ENCODE measurements around the gene OPCML.

The OPCML gene

DNA sequence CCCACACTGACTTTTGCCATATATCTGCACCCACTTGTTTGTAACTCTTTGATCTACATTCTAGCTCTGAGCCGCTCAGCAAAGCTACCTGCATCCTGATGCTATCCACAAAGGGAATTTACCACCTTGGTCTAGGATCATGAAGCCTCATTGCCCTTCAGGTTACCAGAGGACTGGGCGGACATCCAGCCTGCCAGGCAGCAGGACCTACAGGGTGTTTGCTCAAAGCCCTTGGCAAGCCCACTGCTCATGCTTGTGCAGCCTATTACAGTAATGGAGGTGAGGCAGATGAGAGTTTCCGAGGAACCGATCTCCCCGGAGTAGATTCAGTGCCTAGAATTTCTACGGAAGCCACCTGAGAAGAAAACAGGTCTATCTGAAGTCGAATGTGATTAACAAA lies 417.2 kb downstream of the OPCML start:
- no peaks in the 10 kb centered on the region for H3K9me3 ChIP-seq (replicated peaks; ENCODE audit: insufficient read depth, low read length)
- H3K9me2 ChIP-seq (replicated peaks; ENCODE audit: insufficient read depth, low read length): no peaks in the 10 kb centered on the region
- no peak overlapping the region for H3K9ac ChIP-seq (ENCODE audit: low read length)
- H3K4me3 ChIP-seq (ENCODE audit: low read length): no peak overlapping the region
- no peak for DNase-seq
- H3K27ac ChIP-seq (ENCODE audit: low read length): no peak overlapping the region
- no peak overlapping the region for H2AFZ ChIP-seq (ENCODE audit: low read length)
- H3K4me2 ChIP-seq (ENCODE audit: low read depth, low read length): no peak overlapping the region
- H3F3A ChIP-seq (ENCODE audit: insufficient read depth, low read length): no peaks in the 10 kb centered on the region
- no peaks in the 10 kb centered on the region for H3K4me1 ChIP-seq (ENCODE audit: low read length)
- no peaks in the 10 kb centered on the region for H4K20me1 ChIP-seq (ENCODE audit: insufficient read depth, low read length)
- no peaks in the 10 kb centered on the region for H3K79me2 ChIP-seq (ENCODE audit: low read length)
- no peaks in the 10 kb centered on the region for H3K36me3 ChIP-seq (replicated peaks; ENCODE audit: insufficient read depth, low read length)
- no peaks in the 10 kb centered on the region for H3K27me3 ChIP-seq (replicated peaks; ENCODE audit: insufficient read depth, low read length)
- TF ChIP-seq EZH2phosphoT487 (IDR thresholded peaks at IDR 0.05; ENCODE audit: low read length) (no peak), EZH2 (optimal IDR thresholded peaks at IDR 0.05; ENCODE audit: low read depth, low read length) (no peak)
- TF ChIP-seq, protein P1, sequence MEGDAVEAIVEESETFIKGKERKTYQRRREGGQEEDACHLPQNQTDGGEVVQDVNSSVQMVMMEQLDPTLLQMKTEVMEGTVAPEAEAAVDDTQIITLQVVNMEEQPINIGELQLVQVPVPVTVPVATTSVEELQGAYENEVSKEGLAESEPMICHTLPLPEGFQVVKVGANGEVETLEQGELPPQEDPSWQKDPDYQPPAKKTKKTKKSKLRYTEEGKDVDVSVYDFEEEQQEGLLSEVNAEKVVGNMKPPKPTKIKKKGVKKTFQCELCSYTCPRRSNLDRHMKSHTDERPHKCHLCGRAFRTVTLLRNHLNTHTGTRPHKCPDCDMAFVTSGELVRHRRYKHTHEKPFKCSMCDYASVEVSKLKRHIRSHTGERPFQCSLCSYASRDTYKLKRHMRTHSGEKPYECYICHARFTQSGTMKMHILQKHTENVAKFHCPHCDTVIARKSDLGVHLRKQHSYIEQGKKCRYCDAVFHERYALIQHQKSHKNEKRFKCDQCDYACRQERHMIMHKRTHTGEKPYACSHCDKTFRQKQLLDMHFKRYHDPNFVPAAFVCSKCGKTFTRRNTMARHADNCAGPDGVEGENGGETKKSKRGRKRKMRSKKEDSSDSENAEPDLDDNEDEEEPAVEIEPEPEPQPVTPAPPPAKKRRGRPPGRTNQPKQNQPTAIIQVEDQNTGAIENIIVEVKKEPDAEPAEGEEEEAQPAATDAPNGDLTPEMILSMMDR (IDR thresholded peaks at IDR 0.05; ENCODE audit: low read length): no peak

DNA sequence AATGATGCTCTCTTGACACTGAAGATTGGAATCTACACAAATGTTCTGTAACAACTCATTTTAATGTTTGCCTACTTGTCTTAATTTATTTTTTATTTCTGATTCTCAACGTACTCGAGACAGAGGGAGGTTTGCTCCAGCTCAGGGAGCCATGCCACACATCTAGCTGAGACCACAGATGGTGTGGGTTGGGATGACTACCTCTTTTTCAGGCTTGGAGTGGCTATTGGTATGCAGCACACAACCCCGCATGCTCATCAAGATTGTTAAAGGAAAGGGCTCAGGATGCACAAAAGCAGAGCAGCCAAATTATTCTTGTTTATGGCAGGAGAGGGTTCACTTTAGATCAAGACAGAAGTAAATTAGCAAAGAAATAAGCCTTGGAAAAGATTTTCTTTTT lies 424.5 kb downstream of the OPCML start:
- H3K27me3 ChIP-seq (replicated peaks; ENCODE audit: insufficient read depth, low read length): no peaks in the 10 kb centered on the region
- no peaks in the 10 kb centered on the region for H4K20me1 ChIP-seq (ENCODE audit: insufficient read depth, low read length)
- no peaks in the 10 kb centered on the region for H3K9me2 ChIP-seq (replicated peaks; ENCODE audit: insufficient read depth, low read length)
- no peaks in the 10 kb centered on the region for H3K79me2 ChIP-seq (ENCODE audit: low read length)
- no peak overlapping the region for H2AFZ ChIP-seq (ENCODE audit: low read length)
- H3K9ac ChIP-seq (ENCODE audit: low read length): no peak overlapping the region
- no peaks in the 10 kb centered on the region for H3K4me1 ChIP-seq (ENCODE audit: low read length)
- H3K4me2 ChIP-seq (ENCODE audit: low read depth, low read length): no peak overlapping the region
- no peak for DNase-seq
- no peaks in the 10 kb centered on the region for H3K36me3 ChIP-seq (replicated peaks; ENCODE audit: insufficient read depth, low read length)
- H3K9me3 ChIP-seq (replicated peaks; ENCODE audit: insufficient read depth, low read length): no peaks in the 10 kb centered on the region
- H3F3A ChIP-seq (ENCODE audit: insufficient read depth, low read length): no peaks in the 10 kb centered on the region
- no peak overlapping the region for H3K4me3 ChIP-seq (ENCODE audit: low read length)
- no peak for TF ChIP-seq EZH2 (optimal IDR thresholded peaks at IDR 0.05; ENCODE audit: low read depth, low read length)
- TF ChIP-seq EZH2phosphoT487 (IDR thresholded peaks at IDR 0.05; ENCODE audit: low read length): no peak
- TF ChIP-seq, protein P1 (IDR thresholded peaks at IDR 0.05; ENCODE audit: low read length): no peak
- H3K27ac ChIP-seq (ENCODE audit: low read length): no peak overlapping the region

DNA sequence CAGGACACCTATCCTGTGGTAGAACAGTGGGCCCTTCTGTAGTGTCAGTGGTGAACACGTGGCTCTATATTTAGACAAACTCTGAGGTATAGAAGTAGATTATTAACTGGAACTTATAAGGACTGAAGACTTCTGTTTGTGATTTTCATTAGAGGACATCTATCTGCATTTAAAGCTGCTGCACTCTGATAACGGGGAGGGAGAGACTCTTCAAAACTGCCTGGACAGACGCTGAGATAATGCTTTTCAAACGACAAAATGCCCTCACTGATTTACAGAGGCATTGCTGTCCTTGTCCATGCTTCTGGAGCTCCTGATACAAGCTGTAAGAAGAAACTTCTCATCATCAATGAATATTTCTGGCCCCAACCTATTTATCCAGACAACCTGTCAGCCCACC lies 425.2 kb downstream of the OPCML start:
- no peak overlapping the region for H2AFZ ChIP-seq (ENCODE audit: low read length)
- no peaks in the 10 kb centered on the region for H3K9me3 ChIP-seq (replicated peaks; ENCODE audit: insufficient read depth, low read length)
- no peak overlapping the region for H3K9ac ChIP-seq (ENCODE audit: low read length)
- DNase-seq: no peak
- no peak overlapping the region for H3K4me3 ChIP-seq (ENCODE audit: low read length)
- no peaks in the 10 kb centered on the region for H3F3A ChIP-seq (ENCODE audit: insufficient read depth, low read length)
- H3K27me3 ChIP-seq (replicated peaks; ENCODE audit: insufficient read depth, low read length): no peaks in the 10 kb centered on the region
- TF ChIP-seq EZH2phosphoT487 (IDR thresholded peaks at IDR 0.05; ENCODE audit: low read length): no peak
- H3K4me2 ChIP-seq (ENCODE audit: low read depth, low read length): no peak overlapping the region
- H3K9me2 ChIP-seq (replicated peaks; ENCODE audit: insufficient read depth, low read length): no peaks in the 10 kb centered on the region
- H4K20me1 ChIP-seq (ENCODE audit: insufficient read depth, low read length): no peaks in the 10 kb centered on the region
- no peaks in the 10 kb centered on the region for H3K36me3 ChIP-seq (replicated peaks; ENCODE audit: insufficient read depth, low read length)
- no peak overlapping the region for H3K27ac ChIP-seq (ENCODE audit: low read length)
- no peaks in the 10 kb centered on the region for H3K4me1 ChIP-seq (ENCODE audit: low read length)
- no peaks in the 10 kb centered on the region for H3K79me2 ChIP-seq (ENCODE audit: low read length)

DNA sequence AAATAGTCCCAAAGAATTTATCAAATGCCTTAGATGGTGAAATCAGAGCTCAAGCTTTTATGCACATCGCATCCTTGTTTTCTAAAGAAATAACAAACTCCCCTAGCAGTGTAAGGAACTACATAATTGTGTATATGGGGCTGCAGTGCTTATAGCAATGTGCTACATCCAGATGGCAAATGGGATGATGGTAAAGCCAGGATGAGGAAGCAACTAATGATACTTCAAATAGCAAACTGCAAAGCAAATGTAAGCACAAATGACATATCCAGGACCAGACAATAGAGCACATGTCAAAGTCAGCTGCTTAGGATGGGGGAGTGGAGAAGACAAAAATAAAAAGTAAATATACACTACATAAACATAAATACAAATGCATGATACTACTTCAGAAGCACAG lies 425.9 kb downstream of the OPCML start:
- no peaks in the 10 kb centered on the region for H4K20me1 ChIP-seq (ENCODE audit: insufficient read depth, low read length)
- H3K79me2 ChIP-seq (ENCODE audit: low read length): no peaks in the 10 kb centered on the region
- no peak for TF ChIP-seq EZH2 (optimal IDR thresholded peaks at IDR 0.05; ENCODE audit: low read depth, low read length)
- no peak for TF ChIP-seq EZH2phosphoT487 (IDR thresholded peaks at IDR 0.05; ENCODE audit: low read length)
- H3K9me3 ChIP-seq (replicated peaks; ENCODE audit: insufficient read depth, low read length): no peaks in the 10 kb centered on the region
- H3K4me3 ChIP-seq (ENCODE audit: low read length): no peak overlapping the region
- H3K9me2 ChIP-seq (replicated peaks; ENCODE audit: insufficient read depth, low read length): no peaks in the 10 kb centered on the region
- no peak overlapping the region for H3K27ac ChIP-seq (ENCODE audit: low read length)
- H2AFZ ChIP-seq (ENCODE audit: low read length): no peak overlapping the region
- H3F3A ChIP-seq (ENCODE audit: insufficient read depth, low read length): no peaks in the 10 kb centered on the region
- no peak for DNase-seq
- H3K9ac ChIP-seq (ENCODE audit: low read length): no peak overlapping the region
- H3K4me1 ChIP-seq (ENCODE audit: low read length): no peaks in the 10 kb centered on the region
- H3K4me2 ChIP-seq (ENCODE audit: low read depth, low read length): no peak overlapping the region
- no peaks in the 10 kb centered on the region for H3K36me3 ChIP-seq (replicated peaks; ENCODE audit: insufficient read depth, low read length)
- H3K27me3 ChIP-seq (replicated peaks; ENCODE audit: insufficient read depth, low read length): no peaks in the 10 kb centered on the region
